RWPE2 (cell line): ENCODE results near the gene LIME1.

Source experiments
- ATAC-seq: fragments of 200-7000 bp; cut with Tn5 transposase; 3 replicates; pipeline ENCODE4 v1.9.1; 2021; ENCODE audit warnings: low read depth
- DNase-seq: peaks from one replicate; pipeline ENCODE4 v3.0.0-alpha.2; 2020; ENCODE audit warnings: low spot score
- H3K27ac ChIP-seq: fragments of 450-650 bp; 2 replicates; pipeline ENCODE4 v1.5.1; 2017; ENCODE audit warnings: mild to moderate bottlenecking; ENCODE audit not compliant: poor library complexity, severe bottlenecking
- H3K27me3 ChIP-seq: fragments of 250-450 bp; sonication (Bioruptor Pico); 2 replicates; pipeline ENCODE4 v1.5.1; 2021; ENCODE audit warnings: mild to moderate bottlenecking, moderate library complexity; ENCODE audit not compliant: insufficient read depth, poor library complexity, severe bottlenecking
- H3K36me3 ChIP-seq: fragments of 250-450 bp; sonication (Bioruptor Pico); 2 replicates; pipeline ENCODE4 v1.5.1; 2020; ENCODE audit warnings: low read depth, mild to moderate bottlenecking, moderate library complexity
- H3K4me1 ChIP-seq: fragments of 250-450 bp; sonication (Bioruptor Pico); 2 replicates; pipeline ENCODE4 v1.5.1; 2021; ENCODE audit warnings: mild to moderate bottlenecking, moderate library complexity; ENCODE audit not compliant: insufficient read depth, poor library complexity, severe bottlenecking
- H3K4me3 ChIP-seq: fragments of 250-450 bp; sonication (Bioruptor Pico); 2 replicates; pipeline ENCODE4 v1.5.1; 2021; ENCODE audit warnings: mild to moderate bottlenecking, moderate library complexity; ENCODE audit not compliant: severe bottlenecking
- H3K9me3 ChIP-seq: fragments of 250-450 bp; sonication (Bioruptor Pico); 2 replicates; pipeline ENCODE4 v1.5.1; 2021; ENCODE audit warnings: mild to moderate bottlenecking, moderate library complexity; ENCODE audit not compliant: severe bottlenecking
- CTCF ChIP-seq: fragments of 450-650 bp; IDR thresholded peaks from one replicate; pipeline ENCODE4 v1.5.1; 2017; ENCODE audit warnings: mild to moderate bottlenecking, moderate library complexity; ENCODE audit not compliant: poor library complexity, severe bottlenecking

LIME1 gene

DNA sequence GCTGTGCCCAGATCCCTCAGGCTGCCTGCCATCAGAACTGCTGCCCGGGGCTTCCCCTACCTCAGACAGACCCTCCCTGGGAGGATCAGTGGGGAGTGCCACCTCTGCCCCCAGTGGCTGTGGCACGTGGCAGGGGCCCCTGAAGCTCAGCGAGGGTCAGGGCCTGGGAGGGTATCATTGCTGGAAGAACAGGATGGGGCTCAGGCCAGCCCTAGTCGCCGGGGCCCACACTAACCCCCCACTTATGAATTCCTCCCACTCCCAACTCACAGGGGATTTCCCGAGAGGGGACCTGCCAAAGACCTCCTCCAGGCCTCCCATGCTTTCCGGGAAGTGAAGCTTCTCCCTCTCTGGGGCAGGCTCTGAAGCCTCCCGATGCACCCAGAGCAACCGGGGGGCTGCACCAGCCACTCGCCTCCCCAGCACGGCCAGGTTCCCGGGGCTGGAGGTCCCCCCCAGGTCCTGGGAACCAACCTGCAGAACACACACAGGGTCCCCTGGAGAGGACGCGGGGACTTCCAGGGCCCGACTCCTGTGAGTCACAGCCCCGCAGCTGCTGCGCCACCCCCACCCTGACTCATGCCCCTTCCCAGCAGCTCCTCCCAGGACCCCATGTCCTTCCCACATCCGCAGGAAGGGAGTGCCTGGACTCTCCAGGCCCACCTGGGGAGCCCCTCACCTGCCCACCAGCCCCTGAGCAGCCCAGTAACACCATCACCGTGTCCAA is 37.6 kb upstream of the LIME1 start:
- Histone ChIP-seq H3K4me3 (peak overlapping the region; percentile 44), H3K4me1 (peaks cover 32% of the 10 kb centered on the region), H3K27ac (peak overlapping the region; percentile 96), H3K27me3 (no peaks in the 10 kb centered on the region), H3K36me3 (peaks cover 46% of the 10 kb centered on the region), H3K9me3 (no peaks in the 10 kb centered on the region)
- DNase-seq: peak; percentile 100
- peak; percentile 50 for ATAC-seq
- no peak for TF ChIP-seq CTCF

GRCh38 chr20:63699466-63700198 is 36.8 kb upstream of the LIME1 start:
- peak overlapping the region; percentile 96 for H3K27ac ChIP-seq
- peaks cover 32% of the 10 kb centered on the region for H3K4me1 ChIP-seq
- H3K27me3 ChIP-seq: no peaks in the 10 kb centered on the region
- ATAC-seq (no peak), DNase-seq (peak; percentile 85)
- H3K9me3 ChIP-seq: no peaks in the 10 kb centered on the region
- H3K36me3 ChIP-seq: peaks cover 44% of the 10 kb centered on the region
- H3K4me3 ChIP-seq: no peak overlapping the region
- TF ChIP-seq CTCF: no peak

DNA sequence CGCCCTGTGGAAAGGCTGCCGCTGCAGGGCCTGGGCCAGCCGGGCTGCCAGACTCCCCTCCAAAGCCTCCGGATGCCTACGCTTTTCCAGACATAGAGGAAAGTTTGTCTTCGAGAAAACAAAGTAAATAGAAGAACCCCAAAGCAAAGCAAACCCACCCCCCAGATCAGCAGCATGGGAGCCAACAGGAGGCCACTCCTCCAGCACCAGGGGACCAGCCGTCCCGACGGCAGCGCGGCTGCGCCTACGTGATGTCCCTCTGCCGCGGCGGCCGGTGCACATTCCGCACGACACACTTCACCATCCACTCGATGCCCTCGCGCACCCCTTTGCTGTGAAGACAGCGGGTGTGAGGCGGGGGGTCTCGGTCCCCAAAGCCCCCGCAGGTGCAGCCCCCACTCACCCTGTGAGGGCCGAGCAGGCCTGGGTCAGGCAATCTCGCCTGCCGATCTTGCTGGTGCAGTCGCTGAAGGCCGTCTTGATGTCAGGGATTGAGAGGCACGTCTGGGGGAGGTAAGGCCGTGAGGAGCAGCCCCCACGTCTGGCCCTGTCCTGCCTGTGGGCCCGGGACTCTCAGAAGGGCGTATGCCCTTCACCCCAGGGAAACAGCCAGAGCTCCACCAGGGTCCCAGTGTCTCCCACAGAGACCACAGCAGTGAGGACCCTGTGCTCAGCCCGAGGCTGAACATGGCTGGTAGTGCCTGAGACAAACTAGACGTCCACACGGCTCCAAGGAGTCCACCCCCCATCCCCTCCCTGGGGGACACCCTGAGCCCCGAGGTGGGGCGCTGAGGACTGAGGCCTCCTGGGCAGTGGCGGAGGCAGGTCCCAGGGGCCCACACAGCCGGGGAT is 36.0 kb upstream of the LIME1 start:
- H3K27ac ChIP-seq: peak overlapping the region; percentile 96
- no peak for TF ChIP-seq CTCF
- ATAC-seq (no peak), DNase-seq (peak; percentile 88)
- no peaks in the 10 kb centered on the region for H3K27me3 ChIP-seq
- peaks cover 32% of the 10 kb centered on the region for H3K4me1 ChIP-seq
- H3K4me3 ChIP-seq: no peak overlapping the region
- H3K9me3 ChIP-seq: no peaks in the 10 kb centered on the region
- H3K36me3 ChIP-seq: peaks cover 47% of the 10 kb centered on the region

GRCh38 chr20:63701051-63701328 is 35.5 kb upstream of the LIME1 start:
- Histone ChIP-seq H3K36me3 (peaks cover 49% of the 10 kb centered on the region), H3K9me3 (no peaks in the 10 kb centered on the region), H3K4me1 (peaks cover 29% of the 10 kb centered on the region), H3K27me3 (no peaks in the 10 kb centered on the region), H3K27ac (peak overlapping the region; percentile 96), H3K4me3 (no peak overlapping the region)
- DNase-seq (no peak), ATAC-seq (no peak)
- TF ChIP-seq CTCF: no peak
